H7 (cell line): ENCODE measurements around the gene SULT4A1. TPM values are rescaled to one million over a fixed set of nuclear protein-coding genes. Genes with fewer than 3 reads are reported as not detected.
"Not testable (repeated sequence)": the region's sequence is repeated elsewhere in the genome, so short reads cannot be mapped to it uniquely, and the experiment has no call there.

Experiments
- DNase-seq: peaks from one replicate; pipeline ENCODE4 v3.0.0; 2012
- H3K27me3 ChIP-seq: 2 replicates; pipeline ENCODE4 v1.6.0; 2011; ENCODE audit warnings: mild to moderate bottlenecking, low read length; ENCODE audit not compliant: control insufficient read depth, insufficient read depth
- H3K36me3 ChIP-seq: replicated peaks from 2 replicates; pipeline ENCODE4 v1.5.1; 2011; ENCODE audit warnings: low read length; ENCODE audit not compliant: control insufficient read depth, insufficient read depth
- H3K4me3 ChIP-seq: 2 replicates; pipeline ENCODE4 v1.5.1; 2011; ENCODE audit warnings: low read depth, mild to moderate bottlenecking, control low read depth, low read length, moderate library complexity; ENCODE audit not compliant: insufficient read depth
- total RNA-seq: library from RNA; depleted of rRNA; stranded (reverse); fragments of >200 nt; shearing (Covaris generic); gene quantifications from 2 replicates; pipeline ENCODE4 v1.2.3, GENCODE V29; 2014; rRNA removed

The SULT4A1 gene
- 6.3 and 9.8 TPM in 2 replicates for total RNA-seq

GRCh38 chr22:43862074-43862881 lies at the start of gene SULT4A1:
SULT4A1 (minus strand) TSS chr22:43862513; CDS start chr22:43862382, 131 bp downstream.
- DNase-seq, result peak; percentile 91
- Histone ChIP-seq H3K4me3 (peak within 1 kb of the TSS; percentile 79), H3K36me3 (no peaks in the 10 kb centered on the region), H3K27me3 (no peaks in the 10 kb centered on the region)

- Histone ChIP-seq H3K4me3 (no peak overlapping the region), H3K27me3 (peaks cover 1% of the 10 kb centered on the region; the same call in 1 of the 2 replicates), H3K36me3 (no peaks in the 10 kb centered on the region)
- DNase-seq, result no peak
Measured at GRCh38 chr22:43911351-43911750, 49.0 kb upstream of the SULT4A1 start.

- Histone ChIP-seq H3K27me3 (peaks cover 1% of the 10 kb centered on the region; the same call in 1 of the 2 replicates), H3K36me3 (no peaks in the 10 kb centered on the region), H3K4me3 (no peak overlapping the region)
- DNase-seq, result peak; percentile 61
Measured at GRCh38 chr22:43910178-43910695, 47.9 kb upstream of the SULT4A1 start.

GRCh38 chr22:43909708-43910107 lies 47.4 kb upstream of the SULT4A1 start:
- no peak overlapping the region for H3K4me3 ChIP-seq
- peaks cover 1% of the 10 kb centered on the region; the same call in 1 of the 2 replicates for H3K27me3 ChIP-seq
- DNase-seq, result no peak
- H3K36me3 ChIP-seq, result no peaks in the 10 kb centered on the region

- H3K27me3 ChIP-seq, result peaks cover 3% of the 10 kb centered on the region
- no peak for DNase-seq
- no peak overlapping the region for H3K4me3 ChIP-seq
- H3K36me3 ChIP-seq, result no peaks in the 10 kb centered on the region
Measured at GRCh38 chr22:43905681-43906080, 43.4 kb upstream of the SULT4A1 start.

GRCh38 chr22:43904412-43904811 lies 42.1 kb upstream of the SULT4A1 start:
- not testable (repeated sequence) for DNase-seq, H3K36me3 ChIP-seq, H3K4me3 ChIP-seq, H3K27me3 ChIP-seq

- H3K4me3 ChIP-seq, H3K36me3 ChIP-seq, H3K27me3 ChIP-seq, DNase-seq: not testable (repeated sequence)
Measured at GRCh38 chr22:43903033-43903432, 40.7 kb upstream of the SULT4A1 start.

GRCh38 chr22:43901976-43902643 lies 39.8 kb upstream of the SULT4A1 start:
- H3K36me3 ChIP-seq, result no peaks in the 10 kb centered on the region
- no peak for DNase-seq
- H3K4me3 ChIP-seq, result no peak overlapping the region
- H3K27me3 ChIP-seq, result peaks cover 2% of the 10 kb centered on the region; the same call in 1 of the 2 replicates

- no peak for DNase-seq
- H3K4me3 ChIP-seq, result no peak overlapping the region
- peaks cover 2% of the 10 kb centered on the region; the same call in 1 of the 2 replicates for H3K27me3 ChIP-seq
- H3K36me3 ChIP-seq, result no peaks in the 10 kb centered on the region
Measured at GRCh38 chr22:43900206-43900605, 37.9 kb upstream of the SULT4A1 start.

- no peak for DNase-seq
- Histone ChIP-seq H3K4me3 (no peak overlapping the region), H3K36me3 (no peaks in the 10 kb centered on the region), H3K27me3 (peaks cover 1% of the 10 kb centered on the region; the same call in 1 of the 2 replicates)
Measured at GRCh38 chr22:43897751-43898261, 35.5 kb upstream of the SULT4A1 start.

GRCh38 chr22:43895986-43896645 lies 33.8 kb upstream of the SULT4A1 start:
- no peaks in the 10 kb centered on the region for H3K36me3 ChIP-seq
- DNase-seq, result peak; percentile 76
- H3K4me3 ChIP-seq, result no peak overlapping the region
- peaks cover 17% of the 10 kb centered on the region; the same call in 1 of the 2 replicates for H3K27me3 ChIP-seq

- Histone ChIP-seq H3K4me3 (no peak overlapping the region), H3K27me3 (peaks cover 24% of the 10 kb centered on the region; the same call in 1 of the 2 replicates), H3K36me3 (no peaks in the 10 kb centered on the region; the same call in 1 of the 2 replicates)
- DNase-seq, result no peak
Measured at GRCh38 chr22:43894122-43894521, 31.8 kb upstream of the SULT4A1 start.

GRCh38 chr22:43893266-43893665 lies 31.0 kb upstream of the SULT4A1 start:
- Histone ChIP-seq H3K4me3 (no peak overlapping the region), H3K27me3 (peaks cover 24% of the 10 kb centered on the region; the same call in 1 of the 2 replicates), H3K36me3 (no peaks in the 10 kb centered on the region; the same call in 1 of the 2 replicates)
- no peak for DNase-seq
